SU-DHL-6 (cell line): ENCODE measurements around the gene NENF.

Experiments
- CTCF ChIP-seq: fragments of 200-600 bp; sonication (generic); IDR thresholded peaks from one replicate; pipeline ENCODE4 v1.5.1; 2017; ENCODE audit warnings: antibody characterized with exemption, mild to moderate bottlenecking, low read length, moderate library complexity; ENCODE audit not compliant: insufficient read depth, poor library complexity, severe bottlenecking
- EZH2phosphoT487 ChIP-seq: fragments of 200-600 bp; sonication (generic), shearing (Covaris generic); conservative IDR thresholded peaks from 2 replicates; pipeline ENCODE4 v1.6.1; 2018; ENCODE audit warnings: mild to moderate bottlenecking, antibody characterized with exemption, low read length, moderate library complexity, mixed read lengths

- TF ChIP-seq CTCF: no peak
- no peak for TF ChIP-seq EZH2phosphoT487
These were observed 52.8 kb downstream of the NENF start for GRCh38 chr1:212485571-212485912.
